Activated naive CD4-positive, alpha-beta T cell treated with Interleukin-2 at 50 U/mL for 16 hours (primary cell): ENCODE measurements around the gene DTL.

Source experiments
- DNase-seq: peaks from one replicate; pipeline ENCODE4 v3.0.0-alpha.2; 2020

DTL gene

DNA sequence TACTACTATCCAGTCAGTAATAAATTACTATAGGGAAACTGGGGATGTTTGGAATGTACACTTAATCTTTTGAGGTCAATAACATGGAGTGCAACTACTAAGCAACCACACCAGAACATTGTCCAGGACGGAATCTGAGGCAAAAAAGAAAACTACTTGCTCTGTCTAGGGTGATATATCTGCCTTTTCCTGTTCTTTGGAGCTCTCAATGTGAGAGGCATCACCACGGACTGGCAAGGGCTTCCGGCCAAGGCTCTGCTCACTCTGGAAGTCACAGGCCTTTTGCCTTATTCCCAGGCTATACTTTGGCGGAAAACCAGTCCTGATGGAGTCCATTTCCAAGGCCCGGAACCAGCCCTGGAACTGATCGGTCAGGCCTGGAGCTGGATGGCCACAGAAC lies 94.2 kb downstream of the DTL start:
- no peak for DNase-seq

DNA sequence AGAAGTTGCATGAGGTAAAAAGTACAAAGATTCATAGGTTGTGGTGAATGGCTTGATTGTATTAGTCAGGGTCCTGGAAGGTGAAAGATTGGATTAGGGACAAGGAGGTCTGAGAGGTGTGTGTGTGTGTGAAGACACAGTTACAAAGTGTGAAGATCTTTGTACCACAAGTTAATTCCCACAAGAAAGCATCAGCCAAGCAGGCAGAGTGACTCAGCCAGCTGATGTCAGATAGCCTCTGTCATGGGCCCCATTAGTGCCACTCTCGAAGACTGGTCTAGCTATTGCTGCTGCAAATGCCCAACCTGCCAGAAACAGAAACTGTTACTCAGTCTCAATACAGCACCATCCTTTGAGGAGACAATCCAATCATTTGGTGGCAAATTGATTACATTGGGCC lies 96.5 kb downstream of the DTL start:
- no peak for DNase-seq

DNA sequence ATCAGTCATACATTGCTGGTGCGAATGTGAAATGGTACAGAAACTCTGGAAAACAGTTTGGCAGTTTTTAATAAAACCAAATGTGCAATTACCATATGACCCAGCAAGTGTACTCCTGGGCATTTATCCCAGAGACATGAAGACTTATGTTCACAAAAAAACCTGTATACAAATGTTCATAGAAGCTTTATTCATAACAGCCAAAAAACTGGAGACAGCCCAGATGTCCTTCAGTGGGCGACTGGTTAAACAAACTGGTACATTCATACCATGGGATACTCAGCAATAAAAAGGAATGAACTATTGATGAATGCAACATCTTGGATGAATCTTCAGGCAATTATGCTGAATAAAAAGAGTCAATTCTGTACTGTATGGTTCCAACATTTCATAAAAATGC lies 97.8 kb downstream of the DTL start:
- DNase-seq = no peak

DNA sequence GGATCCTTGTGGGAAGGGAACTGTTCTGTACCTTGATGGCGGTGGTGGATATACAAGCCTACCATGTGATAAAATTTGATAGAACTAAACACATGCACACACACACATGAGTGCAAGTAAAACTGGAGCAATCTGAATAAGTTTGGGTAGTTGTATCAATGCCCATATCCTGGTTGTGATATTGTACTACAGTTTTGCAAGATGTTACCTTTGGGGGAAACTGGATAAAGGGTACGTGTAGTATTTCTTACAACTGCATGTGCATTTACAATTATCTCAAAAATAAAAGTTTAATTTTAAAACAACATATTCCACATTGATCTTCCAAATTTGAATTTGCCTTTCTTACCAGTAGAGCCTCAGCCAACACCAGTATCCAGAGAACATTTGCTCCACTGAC lies 99.6 kb downstream of the DTL start:
- DNase-seq = no peak

DNA sequence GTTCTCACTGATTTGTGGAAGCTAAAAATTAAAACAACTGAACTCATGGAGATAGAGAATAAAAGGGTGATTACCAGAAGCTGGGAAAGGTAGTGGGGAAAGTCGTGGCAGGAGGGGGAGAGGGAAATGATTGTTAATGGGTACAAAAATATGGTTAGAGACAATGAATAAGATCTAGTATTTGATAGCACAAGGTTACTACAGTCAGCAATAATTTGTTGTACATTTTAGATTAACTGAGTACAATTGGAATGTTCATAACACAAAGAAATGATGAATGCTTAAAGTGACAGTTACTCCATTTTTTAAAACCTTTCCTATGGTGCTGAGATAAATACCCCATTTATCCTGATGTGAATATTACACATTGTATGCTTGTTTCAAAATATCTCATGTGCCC lies 102.3 kb downstream of the DTL start:
- no peak for DNase-seq

DNA sequence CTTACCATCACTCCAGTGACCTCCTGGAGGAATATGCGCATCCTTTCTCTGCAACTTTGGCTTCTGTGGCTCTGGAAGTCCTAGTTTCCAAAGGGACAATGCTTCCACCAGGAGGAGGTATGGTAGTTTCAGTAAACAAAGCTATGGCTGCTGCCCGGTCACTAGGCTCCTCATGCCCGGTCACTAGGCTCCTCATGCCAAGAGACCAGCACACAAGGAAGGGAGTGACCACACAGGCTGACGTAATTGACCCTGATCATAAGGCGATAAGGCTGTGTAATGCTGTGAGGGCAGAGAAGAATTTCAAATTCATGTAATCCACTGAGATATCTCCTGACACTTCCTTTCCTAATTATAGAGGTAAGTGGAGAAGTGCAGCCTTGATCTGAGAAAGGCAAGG lies 102.9 kb downstream of the DTL start:
- no peak for DNase-seq

DNA sequence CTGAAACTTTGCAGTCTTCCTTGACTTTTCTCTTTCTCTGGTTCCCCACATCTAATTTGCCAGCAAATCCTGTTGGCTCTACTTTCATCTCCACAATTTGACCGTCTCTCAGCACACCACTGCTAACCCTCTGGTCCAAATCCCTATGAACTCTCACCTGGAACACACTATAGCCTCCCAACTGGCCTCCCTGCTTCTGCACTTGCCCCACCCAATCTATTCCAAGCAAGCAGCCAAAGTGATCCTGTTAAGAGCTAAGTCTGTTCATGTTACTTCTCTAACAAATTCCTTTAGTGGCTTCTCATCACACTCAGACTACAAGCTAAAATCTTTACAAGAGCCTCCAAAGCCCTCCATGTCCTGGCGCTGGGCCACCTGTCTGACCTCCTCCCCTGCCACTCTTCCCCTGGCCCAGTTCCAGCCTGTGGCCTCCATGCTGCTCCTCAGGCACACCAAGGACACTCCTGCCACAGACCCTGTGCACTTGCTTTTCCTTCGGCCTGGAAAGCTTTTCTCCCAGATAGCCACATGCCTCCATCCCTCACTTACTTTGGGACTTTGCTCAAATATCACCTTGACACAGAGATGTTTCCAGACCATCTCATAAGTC lies 104.1 kb downstream of the DTL start:
- no peak for DNase-seq

DNA sequence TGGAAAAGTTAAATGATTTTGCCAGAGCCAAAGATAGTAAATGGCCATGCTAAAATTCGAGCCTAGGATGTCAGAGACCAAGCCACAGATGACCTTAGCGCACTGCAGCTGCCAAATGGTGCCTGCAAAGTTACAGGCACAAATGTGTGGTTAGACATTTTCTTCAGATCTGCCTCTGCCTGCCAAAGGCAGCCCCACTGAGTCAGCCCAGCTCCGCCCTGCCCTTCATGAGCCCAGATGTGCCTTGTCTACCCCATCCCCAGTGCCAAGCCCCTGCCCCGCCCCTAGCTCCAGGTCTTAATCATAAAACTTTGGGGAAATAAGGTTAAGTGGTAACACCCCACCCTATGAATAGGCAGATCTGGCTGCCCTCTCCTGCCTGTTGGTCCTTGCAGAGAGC lies 105.9 kb downstream of the DTL start:
- no peak for DNase-seq

DNA sequence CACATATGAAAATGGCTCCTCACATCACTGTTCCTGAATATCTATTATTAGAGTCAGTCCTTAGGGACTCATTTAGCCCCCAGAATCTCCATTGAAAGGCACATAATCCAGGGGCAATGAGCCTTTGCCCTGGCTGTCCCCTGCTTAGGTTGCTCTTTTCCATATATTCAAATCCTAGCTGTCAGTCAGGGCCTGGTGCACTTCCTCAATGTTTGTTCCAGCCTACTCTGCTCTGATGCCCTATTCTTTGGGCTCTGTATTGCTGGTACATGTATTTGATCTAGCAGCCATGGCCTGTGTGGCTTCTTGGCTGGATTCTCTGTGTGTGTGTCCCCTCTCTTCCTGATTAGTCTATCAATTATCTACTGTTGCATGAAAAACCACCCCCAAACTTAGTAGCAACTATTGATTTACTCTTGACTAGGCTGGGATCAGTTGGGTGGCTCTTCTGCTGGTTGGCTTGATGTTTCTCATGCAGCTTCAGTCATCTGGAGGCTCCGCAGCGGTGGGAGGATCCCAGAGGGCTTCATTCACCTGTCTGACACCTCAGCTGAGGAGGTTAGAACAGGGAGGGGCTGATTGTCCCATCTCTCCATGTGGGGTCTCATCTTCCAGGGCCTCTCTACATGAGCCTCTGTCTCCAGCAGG lies 107.5 kb downstream of the DTL start:
- DNase-seq = no peak

DNA sequence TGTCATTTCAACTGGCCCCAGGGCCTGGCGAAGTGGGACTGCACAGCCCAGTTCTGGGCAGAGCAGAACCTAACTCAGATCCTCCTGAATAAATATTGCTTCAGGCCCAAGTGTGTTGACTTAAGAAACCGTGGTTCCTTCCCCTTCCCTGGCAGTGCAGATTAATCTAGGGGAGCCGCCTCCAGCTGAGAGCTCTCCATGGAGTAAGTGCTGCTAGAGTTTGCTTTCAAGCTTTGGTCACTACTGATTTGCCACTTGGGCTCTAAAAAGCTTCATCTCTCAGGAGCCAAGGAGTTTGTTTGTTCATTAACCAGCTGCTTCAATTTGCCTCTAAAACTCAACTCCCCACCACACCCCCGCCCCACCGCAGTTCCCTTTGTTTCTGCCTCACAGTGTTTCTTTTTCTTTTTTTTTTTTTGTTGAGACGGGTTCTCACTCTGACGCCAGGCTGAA lies 112.1 kb downstream of the DTL start:
- DNase-seq = no peak

DNA sequence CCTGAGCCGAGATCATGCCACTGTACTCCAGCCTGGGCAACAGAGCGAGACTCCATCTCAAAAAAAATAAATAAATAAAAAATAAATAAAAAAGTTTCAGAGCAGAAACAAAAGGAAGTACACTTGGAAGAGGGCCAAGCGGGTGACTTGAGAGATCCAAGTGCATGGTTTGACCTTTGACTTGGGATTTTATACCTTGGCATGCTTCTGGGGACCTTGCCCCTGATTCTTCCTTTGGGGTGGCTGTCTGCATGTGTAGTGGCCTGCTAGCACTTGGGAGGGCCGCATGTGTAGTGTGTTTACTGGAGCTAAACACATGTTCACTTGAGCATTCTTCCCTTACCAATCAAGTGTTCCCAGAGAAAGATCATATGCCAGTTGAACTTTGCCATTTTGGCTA lies 114.0 kb downstream of the DTL start:
- DNase-seq = no peak

DNA sequence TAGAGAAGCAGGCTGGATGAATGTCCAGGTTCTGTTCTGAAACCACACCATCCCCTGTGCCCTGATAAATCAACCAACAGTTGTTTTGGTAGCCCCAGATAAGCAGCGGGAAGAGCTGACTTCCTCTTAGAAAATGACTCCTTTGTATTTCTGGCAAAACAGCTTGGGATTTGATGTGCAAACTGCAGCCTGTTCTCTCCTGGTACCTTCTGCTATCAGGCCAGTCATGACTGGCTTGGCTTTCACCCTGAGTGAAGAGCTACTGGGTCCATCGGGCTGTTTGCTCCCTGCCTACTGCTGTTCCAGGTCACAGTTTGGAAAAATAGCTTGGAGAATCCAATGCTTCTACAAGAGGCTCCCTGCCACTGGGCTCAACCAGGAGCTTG lies 116.8 kb downstream of the DTL start:
- DNase-seq = no peak

DNA sequence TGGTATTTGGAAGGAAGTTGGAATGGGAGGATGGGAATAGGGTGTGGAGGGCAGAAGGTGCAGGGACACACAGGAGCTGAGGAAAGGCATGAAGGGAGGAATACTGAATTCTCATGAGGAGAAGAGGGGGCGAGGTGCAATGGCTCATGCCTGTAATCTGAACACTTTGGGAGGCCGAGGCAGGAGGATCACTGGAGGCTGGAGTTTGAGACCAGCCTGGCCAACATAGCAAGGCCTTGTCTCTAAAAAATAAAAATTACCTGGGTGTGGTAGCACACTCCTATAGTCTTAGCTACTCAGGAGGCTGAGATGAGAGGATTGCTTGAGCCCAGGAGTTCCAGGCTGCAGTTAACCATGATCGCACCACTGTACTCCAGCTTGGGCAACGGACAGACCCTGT lies 117.3 kb downstream of the DTL start:
- DNase-seq = no peak

DNA sequence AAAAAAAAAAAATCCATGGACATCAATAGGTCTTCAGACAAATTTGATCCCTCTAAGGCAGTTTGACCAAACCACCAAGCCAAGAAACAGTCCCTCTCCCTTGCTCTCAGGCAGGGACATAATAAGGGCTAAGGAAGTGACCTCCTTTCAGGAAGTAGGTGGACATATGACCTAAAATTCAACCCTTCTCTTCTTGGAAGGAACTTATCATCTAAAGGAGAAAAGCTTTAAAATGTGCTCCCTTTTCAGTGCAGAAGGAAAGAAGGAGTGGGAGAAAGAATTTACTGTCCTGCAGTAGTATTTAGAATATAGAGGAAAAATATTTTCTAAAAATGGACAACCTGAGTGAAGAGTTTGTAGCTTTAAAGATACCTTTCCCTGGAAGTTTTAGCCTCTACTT lies 118.1 kb downstream of the DTL start:
- no peak for DNase-seq
